ENCODE measurements around the gene LCT. TPM values are rescaled to one million over a fixed set of nuclear protein-coding genes. Genes with fewer than 3 reads are reported as not detected.
A peak's percentile ranks its signal among the peaks of the same experiment; 100 is the strongest.

LCT gene
- total and polyA plus RNA-seq, 4 donors = 0.06 to 0.10 (median 0.07) TPM

DNA sequence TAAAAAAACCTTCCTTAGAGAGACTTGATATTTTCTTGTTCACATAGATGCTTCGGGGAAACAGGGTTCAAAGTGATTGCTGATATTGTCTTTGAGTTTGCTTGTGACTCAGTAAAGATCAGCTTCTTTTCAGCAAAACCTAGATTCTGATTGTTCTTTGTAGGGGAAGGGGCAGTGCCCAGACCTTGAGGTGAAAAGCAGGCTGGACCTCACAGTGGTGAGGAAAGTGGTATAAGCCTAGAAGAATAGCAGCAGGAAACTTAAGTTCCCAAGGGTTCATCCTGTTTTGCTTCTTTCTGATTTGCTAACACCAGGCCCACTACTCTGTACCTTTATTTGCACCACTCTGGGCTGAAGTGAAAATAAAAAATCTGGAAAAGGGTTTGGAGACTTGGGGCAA is 74.5 kb downstream of the LCT start:
- Histone ChIP-seq H3K27ac (ENCODE audit: low read depth, low read length) (no peak overlapping the region), H3K36me3 (ENCODE audit: control insufficient read depth, insufficient read depth, low read length) (peaks cover 42% of the 10 kb centered on the region), H3K27me3 (ENCODE audit: control insufficient read depth, insufficient read depth, low read length) (no peaks in the 10 kb centered on the region), H3K4me1 (ENCODE audit: control insufficient read depth, insufficient read depth, low read length) (no peaks in the 10 kb centered on the region), H3K9me3 (ENCODE audit: control insufficient read depth, insufficient read depth, low read length) (peaks cover under 1% of the 10 kb centered on the region), H3K4me3 (ENCODE audit: low read depth, low read length) (no peak overlapping the region)
- DNase-seq (ENCODE audit: low read depth in 4 of 6, low spot score in 6 of 6) = no peak
- 100% methylated on average over 1 of the region's 1 CpG for WGBS (ENCODE audit: insufficient coverage)

DNA sequence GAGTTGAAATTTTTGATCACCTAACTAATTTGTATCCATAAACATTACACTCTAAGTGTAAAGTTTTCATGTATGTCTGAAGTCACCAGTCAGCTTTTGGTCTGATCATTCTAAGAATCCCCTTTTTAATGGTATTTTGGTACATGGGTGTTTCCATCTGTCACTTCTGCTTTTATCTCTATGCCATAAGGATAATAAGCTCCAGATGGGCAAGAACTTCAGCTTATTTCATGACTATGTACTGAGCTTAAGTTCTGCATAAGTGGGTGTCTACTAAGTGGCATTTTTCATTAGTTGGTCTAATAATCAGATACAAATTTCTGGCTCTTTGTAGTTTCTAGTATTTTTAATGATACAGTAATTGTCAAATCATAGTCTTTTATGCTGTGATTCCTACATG is 75.0 kb downstream of the LCT start:
- DNase-seq (ENCODE audit: low read depth in 4 of 6, low spot score in 6 of 6) = no peak
- H3K27ac ChIP-seq (ENCODE audit: low read depth, low read length) = no peak overlapping the region
- no peaks in the 10 kb centered on the region for H3K4me1 ChIP-seq (ENCODE audit: control insufficient read depth, insufficient read depth, low read length)
- H3K36me3 ChIP-seq (ENCODE audit: control insufficient read depth, insufficient read depth, low read length) = peaks cover 40% of the 10 kb centered on the region
- no peaks in the 10 kb centered on the region for H3K27me3 ChIP-seq (ENCODE audit: control insufficient read depth, insufficient read depth, low read length)
- peaks cover 4% of the 10 kb centered on the region for H3K9me3 ChIP-seq (ENCODE audit: control insufficient read depth, insufficient read depth, low read length)
- no peak overlapping the region for H3K4me3 ChIP-seq (ENCODE audit: low read depth, low read length)

DNA sequence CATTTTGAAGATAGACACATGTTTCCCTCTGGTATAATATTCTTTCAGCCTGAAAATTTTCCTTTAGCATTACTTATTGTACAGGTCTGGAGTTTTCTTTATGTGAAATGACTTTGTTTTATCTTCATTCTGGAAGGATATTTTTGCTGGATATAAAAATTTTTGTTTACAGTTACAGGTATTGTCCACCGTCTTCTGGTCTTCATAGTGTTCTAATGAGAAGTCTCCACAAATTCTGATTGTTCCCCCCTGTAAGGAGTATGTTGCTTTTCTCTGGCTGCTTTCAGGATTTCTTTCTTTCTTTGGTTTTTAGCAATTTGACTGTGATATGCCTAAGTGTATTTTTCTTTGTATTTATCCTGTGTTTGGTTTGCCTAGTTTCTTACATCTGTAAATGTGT is 80.3 kb downstream of the LCT start:
- Histone ChIP-seq H3K27me3 (ENCODE audit: control insufficient read depth, insufficient read depth, low read length) (no peaks in the 10 kb centered on the region), H3K36me3 (ENCODE audit: control insufficient read depth, insufficient read depth, low read length) (peaks cover 48% of the 10 kb centered on the region), H3K9me3 (ENCODE audit: control insufficient read depth, insufficient read depth, low read length) (peaks cover 7% of the 10 kb centered on the region), H3K4me3 (ENCODE audit: low read depth, low read length) (no peak overlapping the region), H3K4me1 (ENCODE audit: control insufficient read depth, insufficient read depth, low read length) (no peaks in the 10 kb centered on the region), H3K27ac (ENCODE audit: low read depth, low read length) (no peak overlapping the region)
- WGBS (ENCODE audit: insufficient coverage) = 100% methylated on average over 1 of the region's 1 CpG
- no peak for DNase-seq (ENCODE audit: low read depth in 4 of 6, low spot score in 6 of 6)

DNA sequence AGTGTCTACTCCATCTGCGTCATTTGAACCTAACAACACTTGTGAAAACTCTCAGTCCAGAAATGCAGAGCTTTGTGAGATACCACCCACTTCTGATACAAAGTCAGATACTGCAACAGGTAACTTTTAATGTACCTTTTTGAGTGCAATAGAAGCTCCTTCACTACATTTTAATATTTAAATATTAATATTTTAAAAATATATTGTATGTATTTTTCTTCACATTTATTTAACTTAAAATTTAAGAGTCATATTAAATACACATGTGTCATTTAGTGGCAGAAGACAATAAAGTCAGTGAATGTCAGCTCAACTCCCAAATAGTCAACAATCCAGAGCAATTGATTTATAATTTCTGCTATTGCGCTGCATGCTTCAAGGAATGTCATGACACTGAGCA is 81.4 kb downstream of the LCT start:
- no peak overlapping the region for H3K27ac ChIP-seq (ENCODE audit: low read depth, low read length)
- no peaks in the 10 kb centered on the region for H3K4me1 ChIP-seq (ENCODE audit: control insufficient read depth, insufficient read depth, low read length)
- peaks cover 7% of the 10 kb centered on the region for H3K9me3 ChIP-seq (ENCODE audit: control insufficient read depth, insufficient read depth, low read length)
- no peak overlapping the region for H3K4me3 ChIP-seq (ENCODE audit: low read depth, low read length)
- no CpG with 5 or more reads among the region's 2 CpGs for WGBS (ENCODE audit: insufficient coverage)
- DNase-seq (ENCODE audit: low read depth in 4 of 6, low spot score in 6 of 6) = no peak
- H3K36me3 ChIP-seq (ENCODE audit: control insufficient read depth, insufficient read depth, low read length) = peaks cover 54% of the 10 kb centered on the region
- no peaks in the 10 kb centered on the region for H3K27me3 ChIP-seq (ENCODE audit: control insufficient read depth, insufficient read depth, low read length)

DNA sequence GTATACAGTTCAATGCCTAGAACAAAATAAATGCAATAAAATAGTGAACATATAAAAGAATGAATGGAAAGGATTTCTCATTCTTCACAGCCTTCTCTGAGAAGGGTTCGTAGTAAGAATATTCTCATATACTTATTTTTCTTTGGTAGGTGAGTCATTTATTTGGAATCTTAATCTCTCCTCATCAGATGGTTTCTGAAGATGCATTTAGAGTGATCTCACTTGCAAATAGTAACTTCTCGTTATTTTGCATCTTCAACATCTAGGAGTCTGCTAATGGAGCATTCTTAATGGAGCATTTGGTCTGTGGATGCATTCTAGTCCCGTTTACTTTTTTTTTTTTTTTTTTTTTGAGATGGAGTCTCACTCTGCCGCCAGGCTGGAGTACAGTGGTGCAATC is 91.4 kb downstream of the LCT start:
- peaks cover 23% of the 10 kb centered on the region for H3K36me3 ChIP-seq (ENCODE audit: control insufficient read depth, insufficient read depth, low read length)
- H3K4me1 ChIP-seq (ENCODE audit: control insufficient read depth, insufficient read depth, low read length) = no peaks in the 10 kb centered on the region
- no peak for DNase-seq (ENCODE audit: low read depth in 4 of 6, low spot score in 6 of 6)
- no peak overlapping the region for H3K4me3 ChIP-seq (ENCODE audit: low read depth, low read length)
- WGBS (ENCODE audit: insufficient coverage) = no CpG with 5 or more reads among the region's 4 CpGs
- H3K9me3 ChIP-seq (ENCODE audit: control insufficient read depth, insufficient read depth, low read length) = no peaks in the 10 kb centered on the region
- no peak overlapping the region for H3K27ac ChIP-seq (ENCODE audit: low read depth, low read length)
- H3K27me3 ChIP-seq (ENCODE audit: control insufficient read depth, insufficient read depth, low read length) = no peaks in the 10 kb centered on the region

DNA sequence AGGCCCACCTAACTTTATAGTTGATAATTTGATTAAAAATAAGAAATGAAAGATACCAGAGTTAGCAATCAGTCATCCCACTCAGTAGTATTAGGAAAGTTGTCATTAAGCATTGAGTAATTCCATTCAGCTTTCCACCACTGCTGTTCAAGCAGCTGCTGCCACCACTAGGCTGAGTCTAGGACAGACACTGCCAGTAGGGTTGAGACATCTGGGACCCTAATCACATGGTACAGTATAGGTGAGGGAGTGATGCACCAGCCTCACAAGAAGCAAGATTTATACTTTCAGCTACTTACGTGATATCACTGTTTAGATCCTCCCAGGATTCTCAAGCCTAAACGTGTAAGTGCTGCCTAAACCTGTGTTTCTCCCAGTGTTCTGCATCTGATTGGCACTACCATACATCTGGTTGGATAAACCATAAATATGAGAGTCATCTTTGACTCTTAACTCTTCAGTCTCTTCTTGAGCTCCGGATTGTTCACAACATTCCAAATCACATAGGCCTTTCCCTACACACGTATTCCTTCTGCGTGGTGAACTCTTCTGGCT is 92.1 kb downstream of the LCT start:
- 91% methylated on average over 3 of the region's 5 CpGs for WGBS (ENCODE audit: insufficient coverage)
- Histone ChIP-seq H3K4me3 (ENCODE audit: low read depth, low read length) (no peak overlapping the region), H3K27ac (ENCODE audit: low read depth, low read length) (no peak overlapping the region), H3K36me3 (ENCODE audit: control insufficient read depth, insufficient read depth, low read length) (peaks cover 18% of the 10 kb centered on the region), H3K9me3 (ENCODE audit: control insufficient read depth, insufficient read depth, low read length) (no peaks in the 10 kb centered on the region), H3K4me1 (ENCODE audit: control insufficient read depth, insufficient read depth, low read length) (no peaks in the 10 kb centered on the region), H3K27me3 (ENCODE audit: control insufficient read depth, insufficient read depth, low read length) (no peaks in the 10 kb centered on the region)
- DNase-seq (ENCODE audit: low read depth in 4 of 6, low spot score in 6 of 6) = no peak

DNA sequence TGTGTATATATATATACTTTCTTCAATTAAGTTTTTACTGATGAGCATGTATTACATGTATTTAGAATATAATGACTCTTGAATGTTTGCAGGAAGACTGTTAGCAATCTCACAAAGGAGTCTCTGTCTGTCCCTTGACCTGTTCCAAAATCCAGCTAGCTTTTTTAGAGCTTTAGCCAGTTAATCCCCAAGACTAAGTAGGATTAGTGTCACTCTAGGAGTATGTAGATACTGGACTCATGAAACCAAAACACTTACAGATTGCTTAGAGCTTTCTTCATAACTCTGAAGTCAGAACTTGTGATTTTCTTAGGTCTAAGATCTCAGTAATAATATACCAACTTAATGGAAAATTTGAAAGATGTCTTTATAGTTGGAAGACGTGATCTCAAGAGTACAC is 93.1 kb downstream of the LCT start:
- no peak overlapping the region for H3K4me3 ChIP-seq (ENCODE audit: low read depth, low read length)
- DNase-seq (ENCODE audit: low read depth in 4 of 6, low spot score in 6 of 6) = peak in 1 of 6 donors; percentile 9
- H3K27me3 ChIP-seq (ENCODE audit: control insufficient read depth, insufficient read depth, low read length) = no peaks in the 10 kb centered on the region
- no peaks in the 10 kb centered on the region for H3K4me1 ChIP-seq (ENCODE audit: control insufficient read depth, insufficient read depth, low read length)
- H3K27ac ChIP-seq (ENCODE audit: low read depth, low read length) = no peak overlapping the region
- no CpG with 5 or more reads among the region's 1 CpG for WGBS (ENCODE audit: insufficient coverage)
- no peaks in the 10 kb centered on the region for H3K9me3 ChIP-seq (ENCODE audit: control insufficient read depth, insufficient read depth, low read length)
- peaks cover 16% of the 10 kb centered on the region for H3K36me3 ChIP-seq (ENCODE audit: control insufficient read depth, insufficient read depth, low read length)

DNA sequence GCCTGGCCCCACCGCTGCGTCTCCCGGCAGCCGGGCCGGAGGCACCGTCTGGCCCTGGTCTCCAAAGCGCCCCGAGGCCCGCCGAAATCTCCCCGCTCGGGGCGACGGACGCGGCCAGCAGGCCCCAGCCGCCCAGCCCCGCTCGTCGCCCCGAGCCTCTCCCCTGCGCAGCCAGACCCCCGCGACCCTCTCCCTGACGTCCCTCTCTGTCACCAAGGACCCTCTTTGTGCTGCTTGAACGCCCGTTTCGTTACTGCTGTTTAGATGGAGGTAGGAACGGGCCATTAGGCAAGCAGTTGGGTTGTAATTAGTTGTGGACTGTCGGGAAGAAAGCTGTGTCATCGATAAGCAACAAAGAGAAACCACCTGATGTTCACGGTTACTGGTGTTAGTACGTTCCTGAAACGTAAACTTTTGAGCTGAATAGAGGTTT is 94.6 kb downstream of the LCT start:
- Histone ChIP-seq H3K27me3 (ENCODE audit: control insufficient read depth, insufficient read depth, low read length) (no peaks in the 10 kb centered on the region), H3K4me1 (ENCODE audit: control insufficient read depth, insufficient read depth, low read length) (no peaks in the 10 kb centered on the region), H3K4me3 (ENCODE audit: low read depth, low read length) (peak overlapping the region; percentile 95), H3K27ac (ENCODE audit: low read depth, low read length) (peak overlapping the region; percentile 99), H3K9me3 (ENCODE audit: control insufficient read depth, insufficient read depth, low read length) (no peaks in the 10 kb centered on the region), H3K36me3 (ENCODE audit: control insufficient read depth, insufficient read depth, low read length) (peaks cover 5% of the 10 kb centered on the region)
- DNase-seq (ENCODE audit: low read depth in 4 of 6, low spot score in 6 of 6) = peak; percentile 35 to 87 (median 57)
- under 1% methylated on average over 25 of the region's 34 CpGs for WGBS (ENCODE audit: insufficient coverage)

DNA sequence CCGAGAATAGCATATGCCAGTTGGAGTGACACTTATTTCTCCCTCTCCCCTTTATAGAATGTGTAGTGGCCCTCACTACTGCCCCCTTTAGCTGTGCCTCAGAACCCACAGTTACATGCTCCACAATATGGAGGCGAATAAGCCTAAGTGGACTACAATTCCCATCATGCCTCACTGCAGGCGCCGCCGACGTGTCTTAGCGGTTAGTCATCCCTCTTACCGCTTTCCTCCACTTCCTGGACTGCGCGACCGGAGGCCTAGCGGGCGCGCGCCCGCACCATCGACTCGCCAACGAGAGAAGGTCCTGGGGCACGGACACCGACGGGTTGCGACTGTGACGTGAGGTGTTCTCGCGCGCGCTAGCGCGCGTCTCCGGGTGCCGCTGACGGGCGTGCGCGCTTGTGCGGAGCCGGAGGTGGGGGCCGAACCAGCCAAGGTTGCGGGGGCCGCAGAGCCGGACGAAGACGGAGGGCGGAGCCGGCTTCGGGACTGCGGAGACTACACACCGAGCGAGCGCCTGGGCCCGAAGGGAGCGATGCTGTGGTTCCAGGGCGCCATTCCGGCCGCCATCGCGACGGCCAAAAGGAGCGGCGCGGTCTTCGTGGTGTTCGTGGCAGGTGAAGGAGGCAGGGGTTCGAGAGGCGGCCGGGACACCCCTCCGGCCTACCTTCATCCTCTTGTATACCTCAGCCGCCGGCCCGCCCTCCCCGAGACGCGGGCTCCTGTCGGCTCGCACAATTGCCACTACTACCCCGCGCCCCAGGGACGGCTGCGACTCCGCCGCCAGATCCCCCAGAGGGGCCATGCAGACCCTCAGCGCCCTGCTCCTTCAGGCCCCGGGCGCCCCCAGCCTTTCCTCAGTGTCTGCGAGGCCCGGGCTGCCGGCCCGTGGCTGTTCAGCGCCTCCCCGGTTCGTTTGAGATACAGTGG is 95.3 kb downstream of the LCT start, which contains the start of gene UBXN4:
TSS of gene UBXN4 (plus strand) at position 461 of the 930 bp plus-strand sequence. CDS start at position 536, 75 bp downstream.
- Histone ChIP-seq H3K4me1 (ENCODE audit: control insufficient read depth, insufficient read depth, low read length) (no peaks in the 10 kb centered on the region), H3K27ac (ENCODE audit: low read depth, low read length) (peak within 1 kb of the TSS; percentile 99), H3K27me3 (ENCODE audit: control insufficient read depth, insufficient read depth, low read length) (no peaks in the 10 kb centered on the region), H3K36me3 (ENCODE audit: control insufficient read depth, insufficient read depth, low read length) (peaks cover 3% of the 10 kb centered on the region), H3K4me3 (ENCODE audit: low read depth, low read length) (peak within 1 kb of the TSS; percentile 95), H3K9me3 (ENCODE audit: control insufficient read depth, insufficient read depth, low read length) (no peaks in the 10 kb centered on the region)
- WGBS (ENCODE audit: insufficient coverage) = under 1% methylated on average over 92 of the region's 93 CpGs
- peak; percentile 94 to 99 (median 95) for DNase-seq (ENCODE audit: low read depth in 4 of 6, low spot score in 6 of 6)

DNA sequence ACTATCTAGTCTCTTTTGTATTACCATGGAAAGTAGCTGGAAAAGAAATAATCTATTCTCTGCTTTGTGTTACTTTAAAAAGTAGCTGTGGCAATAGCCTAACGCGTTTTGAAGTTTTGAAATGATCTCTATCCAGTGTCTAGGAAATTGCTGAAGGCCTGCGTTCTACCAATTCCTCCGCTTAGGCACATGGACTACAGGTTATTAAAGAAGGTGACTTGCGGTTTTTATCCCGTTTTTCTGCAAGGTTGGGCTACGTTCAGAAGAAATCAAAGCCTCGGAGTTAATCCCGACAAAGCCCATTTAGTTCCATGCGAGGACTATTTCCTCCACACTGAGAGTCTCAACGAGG is 96.0 kb downstream of the LCT start:
- no peaks in the 10 kb centered on the region for H3K27me3 ChIP-seq (ENCODE audit: control insufficient read depth, insufficient read depth, low read length)
- WGBS (ENCODE audit: insufficient coverage) = 93% methylated on average over 5 of the region's 11 CpGs
- H3K4me3 ChIP-seq (ENCODE audit: low read depth, low read length) = peak overlapping the region; percentile 95

More for the DNA sequence above, 96.0 kb downstream of the LCT start:
- Histone ChIP-seq H3K9me3 (ENCODE audit: control insufficient read depth, insufficient read depth, low read length) (no peaks in the 10 kb centered on the region), H3K4me1 (ENCODE audit: control insufficient read depth, insufficient read depth, low read length) (no peaks in the 10 kb centered on the region), H3K36me3 (ENCODE audit: control insufficient read depth, insufficient read depth, low read length) (peaks cover 3% of the 10 kb centered on the region), H3K27ac (ENCODE audit: low read depth, low read length) (peak overlapping the region; percentile 99)
- no peak for DNase-seq (ENCODE audit: low read depth in 4 of 6, low spot score in 6 of 6)

Data from spinal cord (tissue), 10 donors.